ENCODE measurements around the gene ODAM. TPM values are rescaled to one million over a fixed set of nuclear protein-coding genes. Genes with fewer than 3 reads are reported as not detected.
A peak's percentile ranks its signal among the peaks of the same experiment; 100 is the strongest.

ODAM gene
- total RNA-seq, 1 experiment from 2014 or later: not detected

GRCh38 chr4:70183168-70183939, 12.2 kb upstream of the ODAM start:
- no CpG with 5 or more reads among the region's 6 CpGs for WGBS (ENCODE audit: extremely low coverage, insufficient read length, low lambda C conversion rate)
- Histone ChIP-seq H3K27me3 (ENCODE audit: insufficient read depth, low read length) (no peaks in the 10 kb centered on the region), H2BK15ac (ENCODE audit: low read depth, low read length) (no peak overlapping the region), H3K4me1 (ENCODE audit: insufficient read depth, low read length) (no peaks in the 10 kb centered on the region), H2BK12ac (ENCODE audit: insufficient read length, low read depth, low read length) (no peak overlapping the region), H2AK5ac (ENCODE audit: insufficient read length, low read length) (no peak overlapping the region), H4K91ac (ENCODE audit: insufficient read length, low read depth, low read length) (no peak overlapping the region), H3K9ac (ENCODE audit: extremely low read depth, insufficient read length, low read length) (no peak overlapping the region), H2BK20ac (ENCODE audit: low read depth, low read length, poor library complexity, severe bottlenecking) (no peak overlapping the region), H2AFZ (ENCODE audit: low read length) (no peak overlapping the region), H2BK5ac (ENCODE audit: insufficient read length, low read length) (no peak overlapping the region), H3K79me1 (ENCODE audit: insufficient read depth, low read depth, low read length, poor library complexity, severe bottlenecking) (no peaks in the 10 kb centered on the region), H3K79me2 (ENCODE audit: insufficient read depth, low read length) (no peaks in the 10 kb centered on the region), H3K4me2 (ENCODE audit: insufficient read depth, insufficient read length, low read length) (no peak overlapping the region), H4K8ac (replicated peaks; ENCODE audit: insufficient read length, low read depth, low read length) (no peak overlapping the region), H3K14ac (ENCODE audit: insufficient read depth, low read length) (no peak overlapping the region), H3K4ac (ENCODE audit: low read depth, low read length) (no peak overlapping the region), H3K9me3 (ENCODE audit: control insufficient read depth, low read depth, low read length) (no peaks in the 10 kb centered on the region), H3K23ac (ENCODE audit: insufficient read length, low read depth, low read length) (no peak overlapping the region), H3T11ph (ENCODE audit: low read length) (no peak overlapping the region), H3K23me2 (ENCODE audit: insufficient read length, low read depth, low read length, poor library complexity, severe bottlenecking) (no peaks in the 10 kb centered on the region), H4K20me1 (ENCODE audit: control insufficient read depth, insufficient read depth, insufficient read length) (no peaks in the 10 kb centered on the region), H3K56ac (ENCODE audit: insufficient read length, low read depth, low read length) (no peak overlapping the region), H3K18ac (ENCODE audit: insufficient read length, low read depth, low read length) (no peak overlapping the region), H4K5ac (ENCODE audit: insufficient read length, low read depth, low read length) (no peak overlapping the region), H3K27ac (ENCODE audit: insufficient read length, low read depth, low read length) (no peak overlapping the region), H2BK120ac (ENCODE audit: low read depth, low read length, poor library complexity, severe bottlenecking) (no peak overlapping the region)
- H3K27ac Mint-ChIP-seq: no peak overlapping the region
- DNase-seq: peak; percentile 42
- no peaks in the 10 kb centered on the region for H3K4me1 Mint-ChIP-seq
- H3K36me3 Mint-ChIP-seq (ENCODE audit: insufficient read depth in 1 of 3, low read depth in 3 of 3): no peaks in the 10 kb centered on the region
- H3K9me3 Mint-ChIP-seq: no peaks in the 10 kb centered on the region
- H3K4me3 Mint-ChIP-seq: no peak overlapping the region
- TF ChIP-seq CTCF (conservative IDR thresholded peaks at IDR 0.05): peak; percentile 92
- H3K27me3 Mint-ChIP-seq (ENCODE audit: low read depth): no peaks in the 10 kb centered on the region

Data from H9 (cell line).